CD14-positive monocyte (primary cell): ENCODE results near the gene LUC7L. TPM values are rescaled to one million over a fixed set of nuclear protein-coding genes. Genes with fewer than 3 reads are reported as not detected.
"Not testable (repeated sequence)": the region's sequence is repeated elsewhere in the genome, so short reads cannot be mapped to it uniquely, and the experiment has no call there.

Experiments
- DNase-seq, 3 donors: peaks; one replicate each; pipeline ENCODE4 v3.0.0-alpha.2; 2011 to 2022
- H2AFZ ChIP-seq: 2 replicates; pipeline ENCODE4 v1.6.0; 2012; ENCODE audit warnings: mild to moderate bottlenecking, low read depth, low read length, inconsistent platforms; ENCODE audit not compliant: insufficient read depth, poor library complexity, severe bottlenecking
- H3K27ac ChIP-seq, 2 donors: 1 replicate in 1 of 2; 2 replicates in 1 of 2; pipeline ENCODE4 v1.5.1; 2012 to 2013; ENCODE audit warnings: low read length in 2 of 2, control low read depth in 1 of 2, inconsistent platforms in 1 of 2, low read depth in 1 of 2, mild to moderate bottlenecking in 1 of 2
- H3K27me3 ChIP-seq, 2 donors: one replicate each; pipeline versions ENCODE4 v1.6.0 to v1.6.1; 2011 to 2013; ENCODE audit warnings: low read length in 2 of 2; ENCODE audit not compliant: control insufficient read depth in 2 of 2, insufficient read depth in 2 of 2
- H3K36me3 ChIP-seq, 2 donors: replicated peaks in 1 of 2; 1 replicate in 1 of 2; 2 replicates in 1 of 2; pipeline versions ENCODE4 v1.5.1 to v1.6.1; 2012 to 2013; ENCODE audit warnings: low read length in 2 of 2, control low read depth in 1 of 2, inconsistent platforms in 1 of 2, mild to moderate bottlenecking in 1 of 2; ENCODE audit not compliant: insufficient read depth in 2 of 2, control insufficient read depth in 1 of 2
- H3K4me1 ChIP-seq, 2 donors: 1 replicate in 1 of 2; 2 replicates in 1 of 2; pipeline versions ENCODE4 v1.5.1 to v1.6.1; 2012 to 2013; ENCODE audit warnings: low read length in 2 of 2, control low read depth in 1 of 2, inconsistent platforms in 1 of 2, mild to moderate bottlenecking in 1 of 2, moderate library complexity in 1 of 2; ENCODE audit not compliant: insufficient read depth in 2 of 2, control insufficient read depth in 1 of 2
- H3K4me2 ChIP-seq: replicated peaks from 2 replicates; pipeline ENCODE3; 2012; ENCODE audit warnings: low read length, moderate library complexity, mild to moderate bottlenecking; ENCODE audit not compliant: poor library complexity, severe bottlenecking; ENCODE audit errors: extremely low read depth
- H3K4me3 ChIP-seq, 3 experiments: fragments of 200-600 bp in 1 of 3; sonication (generic) in 1 of 3; replicated peaks in 1 of 3; 1 replicate in 2 of 3; 2 replicates in 1 of 3; pipeline ENCODE4 v1.5.1; 2011 to 2013; ENCODE audit warnings: low read length in 3 of 3, mild to moderate bottlenecking in 3 of 3, control low read depth in 2 of 3, low read depth in 2 of 3, inconsistent platforms in 1 of 3, moderate library complexity in 1 of 3
- H3K79me2 ChIP-seq: 2 replicates; pipeline ENCODE4 v1.6.0; 2012; ENCODE audit warnings: mild to moderate bottlenecking, control low read depth, inconsistent platforms, low read length, moderate library complexity; ENCODE audit not compliant: insufficient read depth
- H3K9ac ChIP-seq: 2 replicates; pipeline ENCODE4 v1.6.0; 2017; ENCODE audit warnings: low read length, mild to moderate bottlenecking; ENCODE audit not compliant: insufficient read depth, poor library complexity, severe bottlenecking
- H3K9me3 ChIP-seq, 2 donors: replicated peaks in 1 of 2; 1 replicate in 1 of 2; 2 replicates in 1 of 2; pipeline versions ENCODE4 v1.5.1 to v1.6.1; 2012 to 2013; ENCODE audit warnings: low read length in 2 of 2, control low read depth in 1 of 2; ENCODE audit not compliant: control insufficient read depth in 1 of 2, insufficient read depth in 1 of 2
- H4K20me1 ChIP-seq: 2 replicates; pipeline ENCODE4 v1.6.0; 2012; ENCODE audit warnings: mild to moderate bottlenecking, low read length, control low read depth, moderate library complexity; ENCODE audit not compliant: insufficient read depth
- H3K27ac Mint-ChIP-seq, 7 donors: one replicate each; pipeline ENCODE4 v1.8.0; 2020; ENCODE audit warnings: mild to moderate bottlenecking in 7 of 7, mixed read lengths in 7 of 7, moderate library complexity in 6 of 7, inconsistent platforms in 2 of 7
- H3K27me3 Mint-ChIP-seq, 3 donors: one replicate each; pipeline ENCODE4 v1.8.0; 2021 to 2022; ENCODE audit warnings: low read depth in 3 of 3, mild to moderate bottlenecking in 3 of 3, mixed read lengths in 3 of 3, moderate library complexity in 3 of 3, inconsistent platforms in 1 of 3
- H3K36me3 Mint-ChIP-seq, 2 donors: one replicate each; pipeline ENCODE4 v1.8.0; 2020; ENCODE audit warnings: mixed read lengths in 2 of 2, inconsistent platforms in 1 of 2, mild to moderate bottlenecking in 1 of 2
- H3K4me1 Mint-ChIP-seq: one replicate; pipeline ENCODE4 v1.8.0; 2020; ENCODE audit warnings: mild to moderate bottlenecking, mixed read lengths
- H3K4me3 Mint-ChIP-seq, 2 donors: one replicate each; pipeline ENCODE4 v1.8.0; 2020; ENCODE audit warnings: mild to moderate bottlenecking in 2 of 2, mixed read lengths in 2 of 2, moderate library complexity in 1 of 2
- H3K9me3 Mint-ChIP-seq, 7 donors: one replicate each; pipeline ENCODE4 v1.8.0; 2020 to 2022; ENCODE audit warnings: mixed read lengths in 7 of 7, mild to moderate bottlenecking in 6 of 7, moderate library complexity in 6 of 7, inconsistent platforms in 2 of 7
- CTCF ChIP-seq: fragments of 200-600 bp; IDR thresholded peaks from one replicate; pipeline ENCODE4 v1.8.0; 2022; ENCODE audit warnings: antibody characterized with exemption, mild to moderate bottlenecking
- WGBS: methylation state at CpG from one replicate; pipeline ENCODE4 v1.1.5; 2013; ENCODE audit warnings: missing lambda C conversion rate; ENCODE audit not compliant: insufficient coverage; 5-methylcytosine and 5-hydroxymethylcytosine counted together
- intact Hi-C, 2 donors: fragments of 100-400 bp; cut with micrococcal nuclease; formaldehyde crosslinking; loops; one replicate each; pipeline versions ENCODE4 v1.15.0 to v1.15.1; 2023
- polyA plus RNA-seq, 3 donors: library from polyadenylated mRNA; depleted of rRNA in 1 of 3; unstranded in 2 of 3; stranded (reverse) in 1 of 3; fragments of 300-500 nt in 2 of 3; fragments of >200 nt in 1 of 3; fragmentation: Illumina TruSeq in 2 of 3; gene quantifications; 1 replicate in 2 of 3; 2 replicates in 1 of 3; pipeline ENCODE4 v1.2.3, GENCODE V29; 2012 to 2021

LUC7L gene
- polyA plus RNA-seq, 3 donors: 4.0 to 109 (median 4.6) TPM

GRCh38 chr16:176006-176405 is 53.2 kb downstream of the LUC7L start:
- H3K79me2 ChIP-seq, H3K9ac ChIP-seq, DNase-seq, intact Hi-C loops, H3K36me3 ChIP-seq, H3K4me3 ChIP-seq, H4K20me1 ChIP-seq, H3K4me2 ChIP-seq, H2AFZ ChIP-seq, H3K36me3 Mint-ChIP-seq, H3K27ac Mint-ChIP-seq, H3K27ac ChIP-seq, H3K9me3 ChIP-seq: not testable (repeated sequence)
- peaks cover 13% of the 10 kb centered on the region for H3K4me1 Mint-ChIP-seq
- Histone ChIP-seq H3K4me1 (peaks cover 5 to 10% of the 10 kb centered on the region in 2 donors), H3K27me3 (peaks cover 47 to 71% of the 10 kb centered on the region in 2 donors)
- H3K27me3 Mint-ChIP-seq: peaks cover 62 to 80% (median 73%) of the 10 kb centered on the region in 3 donors
- H3K9me3 Mint-ChIP-seq: peaks cover 0 to 21% (median 8%) of the 10 kb centered on the region in 7 donors
- no CpG with 5 or more reads among the region's 39 CpGs for WGBS
- H3K4me3 Mint-ChIP-seq: peak overlapping the region in 1 of 2 donors; percentile 74

GRCh38 chr16:175011-175949 is 54.0 kb downstream of the LUC7L start:
- Histone ChIP-seq H2AFZ (no peak overlapping the region), H3K79me2 (no peaks in the 10 kb centered on the region), H3K27me3 (peaks cover 49 to 69% of the 10 kb centered on the region in 2 donors), H3K4me3 (no peak overlapping the region), H3K27ac (no peak overlapping the region), H4K20me1 (no peaks in the 10 kb centered on the region), H3K9ac (no peak overlapping the region), H3K9me3 (peaks cover 0 to 9% of the 10 kb centered on the region in 2 donors), H3K4me2 (no peak overlapping the region), H3K4me1 (peaks cover 0 to 3% of the 10 kb centered on the region in 2 donors), H3K36me3 (no peaks in the 10 kb centered on the region)
- no peak for TF ChIP-seq CTCF
- 14% methylated on average over 1 of the region's 8 CpGs for WGBS
- Mint-ChIP-seq H3K9me3 (peaks cover 0 to 22% (median 8%) of the 10 kb centered on the region in 7 donors), H3K4me3 (peak overlapping the region in 1 of 2 donors; percentile 75), H3K36me3 (peaks cover 0 to 4% of the 10 kb centered on the region in 2 donors), H3K4me1 (peaks cover 11% of the 10 kb centered on the region), H3K27me3 (peaks cover 68 to 81% (median 77%) of the 10 kb centered on the region in 3 donors), H3K27ac (no peak overlapping the region)
- DNase-seq: no peak
- intact Hi-C loops: loop anchor here in 1 of 2 donors (2.0 kb wide), 1 partner anchor 48 kb away; no protein-coding TSS in a partner anchor

- not testable (repeated sequence) for H3K79me2 ChIP-seq, H3K9ac ChIP-seq, H3K36me3 ChIP-seq, H3K4me3 ChIP-seq, H3K4me2 ChIP-seq, H2AFZ ChIP-seq, H4K20me1 ChIP-seq, DNase-seq, H3K27ac ChIP-seq, H3K4me1 Mint-ChIP-seq, H3K36me3 Mint-ChIP-seq, H3K9me3 ChIP-seq, H3K27ac Mint-ChIP-seq, H3K4me1 ChIP-seq
- 3% methylated on average over 4 of the region's 13 CpGs for WGBS
- H3K9me3 Mint-ChIP-seq: peaks cover 0 to 22% (median 8%) of the 10 kb centered on the region in 7 donors
- H3K27me3 ChIP-seq: peaks cover 40 to 67% of the 10 kb centered on the region in 2 donors
- H3K4me3 Mint-ChIP-seq: peak overlapping the region in 1 of 2 donors; percentile 75
- H3K27me3 Mint-ChIP-seq: peaks cover 68 to 83% (median 76%) of the 10 kb centered on the region in 3 donors
- intact Hi-C loops: loop anchor here in 1 of 2 donors (2.0 kb wide), 1 partner anchor 47 kb away; no protein-coding TSS in a partner anchor
These were observed 55.1 kb downstream of the LUC7L start for GRCh38 chr16:173928-174769.
